K562 (cell line): Measurements from ENCODE around the gene COMMD1. TPM values are rescaled to one million over a fixed set of nuclear protein-coding genes. Genes with fewer than 3 reads are reported as not detected.

ENCODE experiments used
- ATAC-seq: fragments of 200-7000 bp; cut with Tn5 transposase; 3 replicates; pipeline ENCODE4 v1.9.1; 2020; ENCODE audit warnings: moderate library complexity
- BruUV-seq: library from RNA; stranded (reverse); fragments of 400-500 nt; replicated peaks from 2 replicates; lab custom pipeline; 2021; lab: Mats Ljungman, UMichigan
- CTCF ChIA-PET: fragments of 300-600 bp; formaldehyde crosslinking; extraction: SDS; loops from one replicate; lab custom pipeline; 2021; ENCODE audit warnings: low intra/inter-chr PET ratio; lab: Yijun Ruan, JAX
- POLR2A ChIA-PET: fragments of 300-600, 350-650 bp; sonication (Branson Sonifier 250); formaldehyde crosslinking; extraction: SDS; loops from one replicate; lab custom pipeline; 2021; ENCODE audit warnings: antibody characterized with exemption, inconsistent platforms; lab: Yijun Ruan, JAX
- DNase-seq, 4 experiments: peaks; one replicate each; pipeline versions ENCODE4 v3.0.0 to v3.0.0-alpha.2; 2011 to 2018; ENCODE audit warnings: low spot score in 3 of 4, mixed read lengths in 3 of 4; ENCODE audit errors: extremely low read depth in 1 of 4
- FAIRE-seq: peaks from 2 replicates; lab custom pipeline; 2011; peaks lifted over from hg19 to GRCh38; lab: Jason Lieb, UNC
- H2AFZ ChIP-seq: 2 replicates; pipeline ENCODE4 v1.6.0; 2011; ENCODE audit warnings: low read depth, low read length, control low read depth, inconsistent platforms
- H3K27ac ChIP-seq: fragments of 200-600 bp; 3 replicates; pipeline ENCODE4 v1.8.0; 2011; ENCODE audit warnings: low read depth, mild to moderate bottlenecking, control low read depth, inconsistent platforms, low read length, moderate library complexity, mixed read lengths; ENCODE audit errors: extremely low read depth
- H3K27me3 ChIP-seq, 2 experiments: fragments of 300-600 bp in 1 of 2; 2 replicates in 1 of 2; 3 replicates in 1 of 2; pipeline versions ENCODE4 v1.6.0 to v1.8.0; 2011; ENCODE audit warnings: inconsistent platforms in 2 of 2, low read length in 2 of 2, mild to moderate bottlenecking in 1 of 2, mixed read lengths in 1 of 2, moderate library complexity in 1 of 2; ENCODE audit not compliant: control insufficient read depth in 2 of 2, insufficient read depth in 2 of 2
- H3K36me3 ChIP-seq: fragments of 300-600 bp; 3 replicates; pipeline ENCODE4 v1.8.0; 2011; ENCODE audit warnings: mild to moderate bottlenecking, low read length, inconsistent platforms; ENCODE audit not compliant: control insufficient read depth, insufficient read depth
- H3K4me1 ChIP-seq, 2 experiments: fragments of 200-600 bp in 1 of 2; replicated peaks in 1 of 2; 2 replicates in 1 of 2; 3 replicates in 1 of 2; pipeline versions ENCODE4 v1.5.1 to v1.8.0; 2011; ENCODE audit warnings: inconsistent platforms in 2 of 2, low read length in 2 of 2, mild to moderate bottlenecking in 1 of 2, mixed read lengths in 1 of 2, moderate library complexity in 1 of 2; ENCODE audit not compliant: control insufficient read depth in 2 of 2, insufficient read depth in 2 of 2
- H3K4me2 ChIP-seq: 2 replicates; pipeline ENCODE4 v1.6.1; 2011; ENCODE audit warnings: low read length, control low read depth, inconsistent platforms, mixed read lengths; ENCODE audit not compliant: insufficient read depth
- H3K4me3 ChIP-seq: fragments of 200-600 bp; sonication (generic), shearing (Covaris generic); 2 replicates; pipeline ENCODE4 v1.5.1; 2016; ENCODE audit warnings: control low read depth, inconsistent platforms
- H3K79me2 ChIP-seq: fragments of 200-600 bp; 3 replicates; pipeline ENCODE4 v1.8.0; 2011; ENCODE audit warnings: low read length, inconsistent platforms; ENCODE audit not compliant: control insufficient read depth, insufficient read depth
- H3K9ac ChIP-seq, 2 experiments: 2 replicates each; pipeline versions ENCODE4 v1.6.0 to v1.6.1; 2011; ENCODE audit warnings: low read depth in 2 of 2, low read length in 2 of 2, control low read depth in 1 of 2, inconsistent platforms in 1 of 2, mild to moderate bottlenecking in 1 of 2, mixed read lengths in 1 of 2; ENCODE audit not compliant: insufficient read depth in 1 of 2
- H3K9me1 ChIP-seq: one replicate; pipeline ENCODE4 v1.6.0; 2011; ENCODE audit warnings: inconsistent platforms, mild to moderate bottlenecking, low read length, moderate library complexity; ENCODE audit not compliant: control insufficient read depth, insufficient read depth
- H3K9me3 ChIP-seq: replicated peaks from 2 replicates; pipeline ENCODE4 v1.5.1; 2011; ENCODE audit warnings: low read depth, low read length, inconsistent platforms; ENCODE audit not compliant: control insufficient read depth, insufficient read depth
- H4K20me1 ChIP-seq: replicated peaks from 2 replicates; pipeline ENCODE4 v1.6.1; 2011; ENCODE audit warnings: low read length, inconsistent platforms, mixed read lengths; ENCODE audit not compliant: control insufficient read depth, insufficient read depth
- ATF1 ChIP-seq, 2 experiments: fragments of 450-650 bp in 1 of 2; IDR thresholded peaks; 2 replicates each; pipeline ENCODE4 v1.6.1; 2016; ENCODE audit warnings: missing compliant biosample characterization in 1 of 2, missing genetic modification characterization in 1 of 2
- BDP1 ChIP-seq: IDR thresholded peaks from 3 replicates; pipeline ENCODE4 v1.6.1; 2011; ENCODE audit not compliant: insufficient read length, insufficient read depth
- ELF1 ChIP-seq: fragments of 200-800 bp; sonication (Bioruptor generic); IDR thresholded peaks from 2 replicates; pipeline ENCODE4 v1.6.1; 2016; ENCODE audit warnings: missing genetic modification characterization, missing compliant biosample characterization
- EZH2 ChIP-seq: IDR thresholded peaks from 2 replicates; pipeline ENCODE4 v1.6.1; 2012; ENCODE audit warnings: low read depth, mild to moderate bottlenecking, inconsistent platforms, low read length, borderline replicate concordance
- FOS ChIP-seq: IDR thresholded peaks from 3 replicates; pipeline ENCODE4 v1.6.1; 2011; ENCODE audit not compliant: insufficient read length; ENCODE audit errors: extremely low read depth
- HMGN3 ChIP-seq: IDR thresholded peaks from 2 replicates; pipeline ENCODE4 v1.6.1; 2011; ENCODE audit warnings: borderline replicate concordance, low read depth, mild to moderate bottlenecking, mixed read lengths, low read length; ENCODE audit not compliant: insufficient read length; ENCODE audit errors: extremely low read depth
- KAT2B ChIP-seq: IDR thresholded peaks from one replicate; pipeline ENCODE4 v1.6.1; 2012; ENCODE audit warnings: low read depth, mild to moderate bottlenecking, control low read depth, inconsistent platforms, low read length, moderate library complexity
- NFATC3 ChIP-seq: fragments of 450-650 bp; IDR thresholded peaks from 2 replicates; pipeline ENCODE4 v1.6.1; 2017; ENCODE audit warnings: mild to moderate bottlenecking
- PHF21A ChIP-seq: fragments of 450-650 bp; IDR thresholded peaks from 2 replicates; pipeline ENCODE4 v1.6.1; 2017; ENCODE audit warnings: low read depth, borderline replicate concordance
- TAF1 ChIP-seq: IDR thresholded peaks from 2 replicates; pipeline ENCODE4 v1.6.1; 2011; ENCODE audit warnings: mild to moderate bottlenecking, low read length, moderate library complexity; ENCODE audit not compliant: insufficient read depth, control insufficient read depth, severe bottlenecking; ENCODE audit errors: extremely low read depth
- ZBTB12 ChIP-seq: fragments of 250-450 bp; sonication (Bioruptor Pico); IDR thresholded peaks from 2 replicates; pipeline ENCODE4 v1.4.0; 2020
- ZNF274 ChIP-seq: IDR thresholded peaks from 2 replicates; pipeline ENCODE4 v1.6.1; 2011; ENCODE audit warnings: low read depth, mild to moderate bottlenecking, low read length, moderate library complexity, borderline replicate concordance
- ZNF431 ChIP-seq: sonication (generic); formaldehyde crosslinking; IDR thresholded peaks from 2 replicates; pipeline ENCODE4 v1.8.0; 2022; ENCODE audit warnings: mild to moderate bottlenecking, missing genetic modification reagents
- ZNF507 ChIP-seq: conservative IDR thresholded peaks from 2 replicates; pipeline ENCODE4 v1.6.1; 2017; ENCODE audit warnings: missing genetic modification characterization, missing compliant biosample characterization
- ZNF699 ChIP-seq: fragments of 250-450 bp; sonication (Bioruptor Pico); IDR thresholded peaks from 2 replicates; pipeline ENCODE4 v1.8.0; 2021; ENCODE audit warnings: mild to moderate bottlenecking, moderate library complexity; ENCODE audit not compliant: insufficient replicate concordance
- WGBS: fragments of 100-300 bp; shearing (Covaris generic); methylation state at CpG from one replicate; pipeline ENCODE4 v1.1.6; 2016; ENCODE audit warnings: low coverage, mixed read lengths; ENCODE audit not compliant: insufficient coverage; ENCODE audit errors: missing lambda C conversion rate; 5-methylcytosine and 5-hydroxymethylcytosine counted together
- in situ Hi-C: fragments of 300-500 bp; cut with MboI; formaldehyde crosslinking; loops from 4 replicates; pipeline ENCODE4 v1.15.0; 2018; ENCODE audit warnings: inconsistent platforms, mixed read lengths
- intact Hi-C: fragments of 100-400 bp; cut with micrococcal nuclease; formaldehyde crosslinking; loops from 2 replicates; pipeline ENCODE4 v1.14.2; 2022
- polyA plus RNA-seq, 8 experiments: library from polyadenylated mRNA; depleted of rRNA in 4 of 8; stranded (reverse) in 5 of 8; unstranded in 3 of 8; fragments of >200 nt; fragmentation: Nextera tagmentation in 2 of 8; fragmentation: Illumina TruSeq in 1 of 8; extraction: Ambion mirVana in 2 of 8; extraction: Trizol in 1 of 8; gene quantifications; 2 replicates each; pipeline versions ENCODE4 v1.2.1 to v1.2.3, GENCODE V29; 2011 to 2014; ENCODE audit warnings: inconsistent platforms in 1 of 8, missing spikeins in 1 of 8
- total RNA-seq, 7 experiments: library from RNA; depleted of rRNA in 6 of 7; stranded (reverse); fragments of >200 nt in 6 of 7; fragmentation: Illumina TruSeq in 2 of 7; extraction: Trizol in 2 of 7; gene quantifications; 2 replicates each; pipeline versions ENCODE4 v1.2.1 to v1.2.3, GENCODE V29; 2011 to 2021; ENCODE audit warnings: low replicate concordance in 1 of 7

The COMMD1 gene
- total and polyA plus RNA-seq, 9 of the 15 experiments (the other 6 are each of a cell fraction or from before 2014, with no cell fraction given), result 14.4 to 77.0 (median 21.4) TPM

- Histone ChIP-seq H3K4me3 (no peak overlapping the region), H3K27me3 (no peaks in the 10 kb centered on the region), H3K27ac (no peak overlapping the region), H3K4me1 (no peaks in the 10 kb centered on the region), H2AFZ (no peak overlapping the region), H3K9ac (no peak overlapping the region), H3K36me3 (no peaks in the 10 kb centered on the region), H4K20me1 (no peaks in the 10 kb centered on the region), H3K4me2 (no peak overlapping the region), H3K9me1 (no peaks in the 10 kb centered on the region), H3K9me3 (no peaks in the 10 kb centered on the region), H3K79me2 (no peaks in the 10 kb centered on the region)
- BruUV-seq, result no TSS peak
- ChIA-PET POLR2A (no interaction called here), CTCF (no interaction called here)
- FAIRE-seq (no peak), ATAC-seq (no peak), DNase-seq (no peak)
- in situ Hi-C loops (no loop called here), intact Hi-C loops (no loop called here)
- 22% methylated on average over 3 of the region's 3 CpGs for WGBS
- no peak for TF ChIP-seq ZBTB12 (CRISPR knock-in tag)
- TF ChIP-seq EZH2, result no peak
- TF ChIP-seq ELF1 (tag), result no peak
- TF ChIP-seq ATF1 (CRISPR knock-in tag; IDR thresholded peaks at IDR 0.05), result no peak
- TF ChIP-seq ATF1 (tag; IDR thresholded peaks at IDR 0.05), result no peak
- no peak for TF ChIP-seq ZNF507 (tag)
- TF ChIP-seq ZNF699 (CRISPR knock-in tag), result no peak
- no peak for TF ChIP-seq ZNF431 (CRISPR knock-in tag)
- no peak for TF ChIP-seq TAF1
- no peak for TF ChIP-seq FOS
- no peak for TF ChIP-seq NFATC3
- TF ChIP-seq KAT2B, result no peak
- TF ChIP-seq BDP1, result no peak
- no peak for TF ChIP-seq HMGN3
- TF ChIP-seq ZNF274, result no peak
- no peak for TF ChIP-seq PHF21A
These were observed 105.3 kb downstream of the COMMD1 start for GRCh38 chr2:62010632-62011256.
